ENCODE data around the gene GALNT6.
A peak's percentile ranks its signal among the peaks of the same experiment; 100 is the strongest.
"Not testable (repeated sequence)": the region's sequence is repeated elsewhere in the genome, so short reads cannot be mapped to it uniquely, and the experiment has no call there.

GALNT6 gene

DNA sequence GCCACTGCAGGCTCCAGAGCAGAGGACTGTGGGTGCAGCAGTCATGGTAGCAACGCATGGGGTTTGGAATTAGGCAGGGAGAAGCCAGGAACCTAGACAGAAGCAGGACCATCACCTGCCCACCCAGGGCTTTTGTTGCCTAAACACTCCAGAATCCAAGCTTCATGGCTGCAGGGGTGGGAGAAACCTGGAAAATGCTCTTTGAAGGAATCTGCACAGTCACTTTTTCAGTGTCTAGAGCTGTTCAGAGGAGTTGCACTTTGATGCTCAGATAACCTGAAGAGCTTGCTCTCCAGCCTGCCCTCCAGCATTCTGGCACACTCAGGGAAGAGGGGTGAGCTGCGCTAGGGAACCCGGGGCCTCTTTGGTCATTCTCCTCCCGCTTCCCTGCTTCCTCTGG is 43.1 kb downstream of the GALNT6 start:
- DNase-seq, result no peak

- no peak for DNase-seq
Observed at GRCh38 chr12:51346581-51346980, 44.6 kb downstream of the GALNT6 start, which contains the start of gene CELA1. Gene CELA1, minus strand, starts transcription at chr12:51346679. Its CDS starts 41 bp downstream, at chr12:51346638.

- DNase-seq, result no peak
Observed at GRCh38 chr12:51345681-51346080, 45.5 kb downstream of the GALNT6 start.

DNA sequence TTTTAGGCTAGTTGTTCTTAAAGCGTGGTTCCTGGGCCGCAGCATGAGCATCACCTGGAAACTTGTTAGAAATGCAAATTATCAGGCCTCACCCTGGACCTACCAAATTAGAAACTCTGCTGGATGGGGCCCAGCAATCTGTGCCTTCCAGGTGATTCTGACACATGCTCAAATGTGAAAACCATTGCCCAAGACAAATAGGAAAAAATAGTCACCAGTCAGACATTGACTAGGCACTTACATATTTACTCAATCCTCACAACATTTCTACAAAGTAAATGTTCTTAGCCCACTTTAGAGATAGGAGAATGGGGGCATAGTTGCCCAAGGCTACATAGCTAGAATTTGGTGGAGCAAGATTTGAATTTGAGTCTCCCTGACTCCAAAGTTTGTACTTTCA is 48.0 kb downstream of the GALNT6 start:
- DNase-seq, result no peak

DNA sequence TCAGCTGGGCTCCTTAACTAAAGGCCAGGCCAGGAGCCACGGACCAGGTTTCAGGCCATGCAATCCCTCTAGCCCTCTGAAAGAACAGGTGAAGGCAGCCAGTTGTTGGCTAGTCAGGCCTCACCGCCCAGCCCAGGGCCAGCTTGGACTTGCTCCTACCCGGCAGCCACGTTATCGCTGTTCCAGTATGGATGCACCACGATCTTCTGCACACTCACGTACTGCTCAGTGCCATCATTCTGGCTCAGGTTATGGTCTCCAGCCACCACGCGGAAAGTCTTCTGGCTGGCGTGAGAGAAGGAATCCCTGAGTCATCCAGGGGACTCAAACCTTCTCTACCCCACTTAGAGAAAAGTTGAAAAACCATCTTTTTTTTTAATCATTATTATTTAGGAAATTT is 48.8 kb downstream of the GALNT6 start:
- DNase-seq, result no peak

DNA sequence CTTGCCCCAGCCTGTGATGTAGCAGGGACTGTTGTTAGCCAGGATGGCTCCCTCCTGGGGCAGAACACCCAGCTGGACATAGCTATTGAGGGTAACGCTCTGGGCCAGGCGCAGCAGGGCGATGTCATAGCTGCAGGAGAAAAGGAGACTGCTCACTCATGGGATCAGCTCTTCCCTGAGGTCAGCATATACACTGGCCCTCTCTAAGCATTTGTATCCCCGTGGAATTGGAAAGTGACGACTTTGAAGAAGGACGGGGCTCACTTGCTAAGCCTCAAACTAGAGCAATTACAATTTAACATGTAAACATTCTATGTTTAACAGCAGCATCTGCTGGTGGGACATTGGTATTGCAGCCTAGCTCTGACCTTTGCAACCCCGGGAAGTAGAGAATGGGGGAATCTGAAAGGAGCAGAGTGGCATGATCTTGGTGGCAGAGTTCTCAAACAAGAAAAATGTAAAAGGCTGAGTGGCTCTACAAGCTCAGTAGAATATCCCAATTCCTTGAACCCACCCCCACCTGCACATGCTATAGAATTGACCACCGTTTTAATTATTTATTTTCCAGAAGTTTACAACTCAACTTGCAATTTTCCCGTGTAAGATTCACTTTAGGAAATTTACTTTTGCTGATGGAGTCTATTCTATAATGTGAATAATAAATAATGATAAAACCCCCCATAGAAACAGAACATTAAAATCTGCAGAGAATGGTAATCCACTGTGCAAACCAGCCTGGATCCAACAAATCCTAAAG is 49.8 kb downstream of the GALNT6 start:
- peak; percentile 67 for DNase-seq

DNA sequence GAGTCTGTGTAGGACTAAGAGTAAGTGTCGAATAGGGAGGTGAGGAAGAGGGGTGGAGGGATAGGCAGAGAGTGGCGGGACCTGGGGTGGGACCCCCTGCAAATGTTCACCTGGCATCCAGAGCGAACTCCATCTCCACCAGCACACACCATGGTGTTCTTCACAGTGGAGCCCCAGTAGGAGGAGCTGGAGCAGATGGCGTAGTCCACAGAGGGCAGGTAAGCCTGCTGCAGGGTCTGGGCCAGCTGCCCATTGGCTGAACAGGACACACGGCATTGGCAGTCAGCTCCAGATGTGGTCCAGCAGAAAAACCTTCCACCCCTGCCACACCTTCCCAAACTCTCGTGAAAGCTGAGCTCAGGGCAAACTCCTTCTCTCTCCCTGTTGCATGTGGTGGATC is 51.5 kb downstream of the GALNT6 start:
- no peak for DNase-seq

GRCh38 chr12:51337336-51337735 is 53.9 kb downstream of the GALNT6 start:
- DNase-seq, result not testable (repeated sequence)

- no peak for DNase-seq
Observed at GRCh38 chr12:51335931-51336330, 55.3 kb downstream of the GALNT6 start.

GRCh38 chr12:51334764-51335163 is 56.4 kb downstream of the GALNT6 start:
- no peak for DNase-seq

- no peak for DNase-seq
Observed at GRCh38 chr12:51333536-51333935, 57.7 kb downstream of the GALNT6 start.

DNA sequence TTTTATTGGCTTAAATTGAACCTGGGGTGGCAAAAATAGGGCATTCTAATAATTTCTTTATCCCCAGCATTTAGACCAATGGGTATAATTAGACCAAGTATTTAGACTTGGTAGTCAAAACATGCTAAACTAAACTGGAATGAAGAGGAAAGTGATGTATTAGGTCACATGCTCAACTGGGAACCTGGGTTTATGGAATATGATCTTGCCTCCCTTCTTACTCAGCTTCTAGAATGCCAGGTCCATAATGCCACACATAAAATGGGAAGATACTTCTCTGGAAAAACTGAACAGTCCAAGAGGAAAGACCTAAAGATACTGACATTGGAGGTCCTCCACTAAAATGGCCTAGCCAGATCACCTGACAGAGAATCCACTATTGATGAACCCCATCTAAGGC is 61.0 kb downstream of the GALNT6 start:
- DNase-seq, result no peak

GRCh38 chr12:51329742-51330141 is 61.5 kb downstream of the GALNT6 start:
- no peak for DNase-seq

- no peak for DNase-seq
Observed at GRCh38 chr12:51328587-51328986, 62.6 kb downstream of the GALNT6 start.

GRCh38 chr12:51326698-51327439 is 64.3 kb downstream of the GALNT6 start:
- DNase-seq, result peak; percentile 93

GRCh38 chr12:51324953-51325352 is 66.3 kb downstream of the GALNT6 start:
- no peak for DNase-seq

DNA sequence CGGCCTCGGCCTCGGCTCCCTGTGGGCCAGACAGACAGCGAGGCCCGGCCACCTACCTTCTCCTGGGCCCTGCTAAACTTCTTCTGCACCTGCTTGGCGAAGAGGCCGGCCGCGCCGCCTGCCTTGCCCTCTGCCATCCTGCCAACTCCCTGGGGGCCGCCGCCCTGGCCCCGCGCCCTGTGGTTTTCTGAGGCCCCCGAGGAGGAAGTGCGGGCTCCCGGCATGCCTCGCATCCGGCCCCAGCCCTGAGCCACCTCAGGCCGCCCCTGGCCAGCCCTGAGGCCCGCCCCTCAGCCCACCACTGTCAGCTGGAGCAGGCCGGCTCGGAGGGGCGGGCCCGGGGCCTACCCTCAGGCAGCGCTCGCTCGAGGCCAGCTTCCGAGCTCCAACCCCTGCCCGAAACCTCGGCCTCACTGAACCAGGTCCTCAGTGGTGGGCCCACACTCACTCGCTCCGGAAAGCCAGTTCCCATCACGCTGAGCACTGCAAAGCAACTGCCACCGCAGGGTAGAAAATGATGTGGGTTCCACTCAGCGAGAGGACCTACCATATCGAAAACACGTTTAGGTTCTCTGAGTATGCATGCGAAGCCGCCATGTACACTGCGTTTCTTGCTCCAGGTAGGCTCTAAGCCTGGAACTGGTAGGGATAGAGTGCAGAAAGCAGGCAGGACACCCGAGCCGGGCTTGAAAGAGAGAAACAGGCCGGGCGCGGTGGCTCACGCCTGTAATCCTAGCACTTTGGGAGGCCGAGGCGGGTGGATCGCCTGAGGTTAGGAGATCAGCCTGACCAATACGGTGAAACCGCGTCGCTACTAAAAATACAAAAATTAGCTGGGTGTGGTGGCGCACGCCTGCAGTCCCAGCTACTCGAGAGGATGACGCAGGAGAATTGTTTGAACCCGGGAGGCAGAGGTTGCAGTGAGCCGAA is 67.0 kb downstream of the GALNT6 start, which contains the start of gene BIN2:
Gene BIN2 (minus strand): TSS at position 209 of the 930 bp plus-strand sequence. CDS start 72 bp downstream, at position 137.
- DNase-seq, result peak; percentile 89

GRCh38 chr12:51323317-51323960 is 67.8 kb downstream of the GALNT6 start:
- no peak for DNase-seq

- no peak for DNase-seq
Observed at GRCh38 chr12:51322452-51322851, 68.8 kb downstream of the GALNT6 start.

DNA sequence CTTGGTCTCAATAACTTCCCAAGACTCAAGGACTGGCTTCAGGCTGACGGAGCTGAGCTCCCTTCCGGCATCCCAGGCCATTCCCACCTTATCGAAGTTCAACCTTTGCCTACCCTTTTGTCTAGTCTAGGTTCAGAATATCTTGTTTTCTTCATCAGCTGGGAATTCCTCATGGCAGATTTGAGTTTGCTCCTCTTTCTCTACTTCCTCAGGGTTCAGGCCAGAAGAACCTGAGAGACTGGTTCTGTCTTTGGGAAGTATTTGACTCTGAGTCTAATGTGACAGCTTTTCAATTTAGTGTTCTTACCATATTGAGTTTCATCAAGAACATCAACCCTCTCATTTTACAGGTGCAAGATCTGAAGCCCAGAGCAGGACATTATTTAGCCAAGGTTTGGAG is 69.3 kb downstream of the GALNT6 start:
- no peak for DNase-seq

DNA sequence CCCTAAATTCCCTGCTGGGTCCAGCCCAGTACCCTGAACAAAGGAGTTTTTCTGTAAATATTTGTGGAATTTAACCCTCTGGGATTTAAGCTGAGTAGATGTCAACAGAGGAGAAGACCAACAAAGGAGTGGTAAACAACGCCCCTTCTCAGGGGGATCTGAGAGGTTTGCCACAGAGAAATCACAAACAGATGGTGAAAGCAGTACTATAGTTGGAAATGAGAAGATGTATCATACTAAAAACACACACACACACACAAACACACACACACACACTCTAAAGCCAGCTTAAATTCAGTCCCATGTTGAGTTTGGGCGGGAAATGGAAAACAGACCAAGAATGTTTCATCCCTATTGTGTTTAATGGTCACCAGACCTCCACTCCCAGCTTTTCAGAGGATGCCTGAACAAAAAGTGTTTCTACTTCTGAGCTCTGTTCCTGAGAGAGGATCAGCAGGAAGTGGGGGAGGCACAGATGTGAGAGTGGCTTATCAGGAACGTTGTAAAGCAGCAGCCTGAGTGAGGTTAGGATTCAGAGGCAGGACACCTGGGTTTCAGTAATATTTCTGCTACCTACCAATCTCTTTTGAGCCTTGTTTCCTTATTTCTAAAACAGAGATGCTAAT is 70.4 kb downstream of the GALNT6 start:
- DNase-seq, result peak; percentile 46

DNA sequence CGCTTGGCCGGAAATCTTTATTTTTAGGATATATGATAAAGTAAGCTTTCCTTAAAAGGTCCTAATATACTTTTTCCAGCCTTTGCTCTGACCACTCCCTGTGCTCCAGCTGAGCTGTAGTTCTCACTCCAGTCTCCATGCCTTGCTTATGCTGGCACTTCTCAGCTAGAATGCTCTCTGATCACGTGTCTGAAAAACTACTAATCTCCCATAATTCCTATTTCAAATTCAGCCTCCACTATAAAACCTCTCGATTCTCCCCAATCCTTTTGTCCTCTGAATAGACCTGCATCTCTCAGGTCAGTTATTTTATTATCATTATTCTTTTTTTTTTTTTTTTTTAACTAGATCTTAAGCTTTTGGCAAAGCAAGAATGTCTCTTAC is 70.9 kb downstream of the GALNT6 start:
- no peak for DNase-seq

Data from GDM1 (cell line).